Measurements from ENCODE around the gene KSR1.

KSR1 gene

GRCh38 chr17:27475070-27475673 is 18.9 kb downstream of the KSR1 start:
- no peak for DNase-seq

- no peak for DNase-seq
Observed at GRCh38 chr17:27475981-27476895, 20.0 kb downstream of the KSR1 start.

- DNase-seq, result no peak
Observed at GRCh38 chr17:27477050-27477888, 21.0 kb downstream of the KSR1 start.

- DNase-seq, result no peak
Observed at GRCh38 chr17:27477971-27478684, 21.9 kb downstream of the KSR1 start.

GRCh38 chr17:27478901-27479538 is 22.8 kb downstream of the KSR1 start:
- no peak for DNase-seq

GRCh38 chr17:27479838-27480237 is 23.6 kb downstream of the KSR1 start:
- DNase-seq, result no peak

GRCh38 chr17:27480699-27481098 is 24.5 kb downstream of the KSR1 start:
- no peak for DNase-seq

GRCh38 chr17:27481327-27481726 is 25.1 kb downstream of the KSR1 start:
- peak in 1 of 4 experiments; percentile 20 for DNase-seq

- DNase-seq, result no peak
Observed at GRCh38 chr17:27485125-27485524, 28.9 kb downstream of the KSR1 start.

- DNase-seq, result no peak
Observed at GRCh38 chr17:27485716-27486495, 29.7 kb downstream of the KSR1 start.

- no peak for DNase-seq
Observed at GRCh38 chr17:27486741-27487140, 30.5 kb downstream of the KSR1 start.

- DNase-seq, result no peak
Observed at GRCh38 chr17:27488231-27488630, 32.0 kb downstream of the KSR1 start.

- DNase-seq, result no peak
Observed at GRCh38 chr17:27489045-27489715, 32.9 kb downstream of the KSR1 start.

GRCh38 chr17:27490391-27490790 is 34.1 kb downstream of the KSR1 start:
- no peak for DNase-seq

- DNase-seq, result no peak
Observed at GRCh38 chr17:27491713-27492190, 35.5 kb downstream of the KSR1 start.

GRCh38 chr17:27492470-27492869 is 36.2 kb downstream of the KSR1 start:
- DNase-seq, result no peak

- no peak for DNase-seq
Observed at GRCh38 chr17:27493088-27493487, 36.8 kb downstream of the KSR1 start.

GRCh38 chr17:27494192-27495091 is 38.2 kb downstream of the KSR1 start:
- DNase-seq, result no peak

GRCh38 chr17:27495460-27495859 is 39.2 kb downstream of the KSR1 start:
- DNase-seq, result no peak

GRCh38 chr17:27496005-27496404 is 39.8 kb downstream of the KSR1 start:
- no peak for DNase-seq
